NCI-H748 treated with DMSO at 0.1 percent for 48 hours (cell line): ENCODE measurements around the gene SLC6A19.

Source experiments
- DNase-seq: peaks from one replicate; lab custom pipeline; 2025; lab: John Stamatoyannopoulos, UW

SLC6A19 gene

GRCh38 chr5:1180841-1181271 is 20.5 kb upstream of the SLC6A19 start:
- no peak for DNase-seq

- DNase-seq, result no peak
Observed at GRCh38 chr5:1181451-1182359, 19.7 kb upstream of the SLC6A19 start.

- no peak for DNase-seq
Observed at GRCh38 chr5:1182360-1182632, 19.1 kb upstream of the SLC6A19 start.

GRCh38 chr5:1182633-1183423 is 18.6 kb upstream of the SLC6A19 start:
- no peak for DNase-seq

GRCh38 chr5:1183424-1184162 is 17.8 kb upstream of the SLC6A19 start:
- DNase-seq, result no peak

- no peak for DNase-seq
Observed at GRCh38 chr5:1184163-1184470, 17.3 kb upstream of the SLC6A19 start.

- DNase-seq, result no peak
Observed at GRCh38 chr5:1184481-1184880, 16.9 kb upstream of the SLC6A19 start.

- DNase-seq, result no peak
Observed at GRCh38 chr5:1185038-1185627, 16.3 kb upstream of the SLC6A19 start.

GRCh38 chr5:1185629-1186350 is 15.6 kb upstream of the SLC6A19 start:
- DNase-seq, result no peak

GRCh38 chr5:1186351-1187233 is 14.8 kb upstream of the SLC6A19 start:
- DNase-seq, result no peak

GRCh38 chr5:1187234-1187949 is 14.0 kb upstream of the SLC6A19 start:
- no peak for DNase-seq

- DNase-seq, result no peak
Observed at GRCh38 chr5:1187950-1188334, 13.5 kb upstream of the SLC6A19 start.

GRCh38 chr5:1188464-1188863 is 12.9 kb upstream of the SLC6A19 start:
- DNase-seq, result no peak

GRCh38 chr5:1189269-1189668 is 12.1 kb upstream of the SLC6A19 start:
- DNase-seq, result no peak

GRCh38 chr5:1190278-1190677 is 11.1 kb upstream of the SLC6A19 start:
- no peak for DNase-seq

GRCh38 chr5:1190837-1191239 is 10.6 kb upstream of the SLC6A19 start:
- no peak for DNase-seq

- DNase-seq, result no peak
Observed at GRCh38 chr5:1192971-1193590, 8.3 kb upstream of the SLC6A19 start.

- no peak for DNase-seq
Observed at GRCh38 chr5:1193591-1193985, 7.8 kb upstream of the SLC6A19 start.

GRCh38 chr5:1194378-1194777 is 7.0 kb upstream of the SLC6A19 start:
- no peak for DNase-seq

GRCh38 chr5:1195439-1195838 is 6.0 kb upstream of the SLC6A19 start:
- no peak for DNase-seq
